ENCODE results near the gene DUSP16.

Gene DUSP16

GRCh38 chr12:12555656-12556055 is 7.0 kb downstream of the DUSP16 start:
- no peak for DNase-seq
- intact Hi-C loops (cut with DNase I), result no loop called here

GRCh38 chr12:12553208-12553785 is 9.4 kb downstream of the DUSP16 start:
- DNase-seq, result no peak
- intact Hi-C loops (cut with DNase I), result no loop called here

- DNase-seq, result no peak
- intact Hi-C loops (cut with DNase I), result no loop called here
These were observed 11.5 kb downstream of the DUSP16 start for GRCh38 chr12:12551115-12551514.

- intact Hi-C loops (cut with DNase I), result no loop called here
- DNase-seq, result no peak
These were observed 12.4 kb downstream of the DUSP16 start for GRCh38 chr12:12550277-12550676.

GRCh38 chr12:12549426-12549825 is 13.2 kb downstream of the DUSP16 start:
- DNase-seq, result no peak
- intact Hi-C loops (cut with DNase I), result no loop called here

GRCh38 chr12:12548713-12549112 is 13.9 kb downstream of the DUSP16 start:
- intact Hi-C loops (cut with DNase I), result no loop called here
- DNase-seq, result no peak

GRCh38 chr12:12546314-12546772 is 16.3 kb downstream of the DUSP16 start:
- intact Hi-C loops (cut with DNase I), result no loop called here
- DNase-seq, result no peak

- no peak for DNase-seq
- intact Hi-C loops (cut with DNase I), result no loop called here
These were observed 18.7 kb downstream of the DUSP16 start for GRCh38 chr12:12543959-12544358.

GRCh38 chr12:12542964-12543363 is 19.7 kb downstream of the DUSP16 start:
- DNase-seq, result no peak
- intact Hi-C loops (cut with DNase I), result no loop called here

GRCh38 chr12:12542286-12542685 is 20.4 kb downstream of the DUSP16 start:
- intact Hi-C loops (cut with DNase I), result no loop called here
- no peak for DNase-seq

GRCh38 chr12:12541782-12542181 is 20.9 kb downstream of the DUSP16 start:
- intact Hi-C loops (cut with DNase I), result no loop called here
- DNase-seq, result no peak

GRCh38 chr12:12540261-12541013 is 22.2 kb downstream of the DUSP16 start:
- no peak for DNase-seq
- intact Hi-C loops (cut with DNase I), result no loop called here

GRCh38 chr12:12539028-12539810 is 23.4 kb downstream of the DUSP16 start:
- intact Hi-C loops (cut with DNase I), result no loop called here
- no peak for DNase-seq

GRCh38 chr12:12538535-12538934 is 24.1 kb downstream of the DUSP16 start:
- DNase-seq, result no peak
- intact Hi-C loops (cut with DNase I), result no loop called here

GRCh38 chr12:12537421-12537820 is 25.2 kb downstream of the DUSP16 start:
- DNase-seq, result no peak
- intact Hi-C loops (cut with DNase I), result no loop called here

GRCh38 chr12:12534975-12535374 is 27.7 kb downstream of the DUSP16 start:
- intact Hi-C loops (cut with DNase I), result no loop called here
- no peak for DNase-seq

- intact Hi-C loops (cut with DNase I), result no loop called here
- no peak for DNase-seq
These were observed 28.3 kb downstream of the DUSP16 start for GRCh38 chr12:12534166-12534866.

GRCh38 chr12:12533238-12533829 is 29.3 kb downstream of the DUSP16 start:
- no peak for DNase-seq
- intact Hi-C loops (cut with DNase I), result no loop called here

GRCh38 chr12:12531194-12531593 is 31.5 kb downstream of the DUSP16 start:
- DNase-seq, result no peak
- intact Hi-C loops (cut with DNase I), result no loop called here
